HepG2 (cell line): ENCODE data around the gene TSSK3. TPM values are rescaled to one million over a fixed set of nuclear protein-coding genes. Genes with fewer than 3 reads are reported as not detected.

ENCODE experiments used
- ATAC-seq: fragments of 200-7000 bp; cut with Tn5 transposase; 3 replicates; pipeline ENCODE4 v1.9.1; 2020; ENCODE audit warnings: mild to moderate bottlenecking, moderate library complexity
- BruUV-seq: library from RNA; stranded (reverse); fragments of 400-500 nt; replicated peaks from 2 replicates; lab custom pipeline; 2021; lab: Mats Ljungman, UMichigan
- CTCF ChIA-PET: fragments of 300-600 bp; formaldehyde crosslinking; extraction: SDS; loops from one replicate; lab custom pipeline; 2021; ENCODE audit warnings: low total read pairs, inconsistent platforms, low intra/inter-chr PET ratio; lab: Yijun Ruan, JAX
- POLR2A ChIA-PET: fragments of 350-600 bp; sonication (Branson Sonifier 250); formaldehyde crosslinking; loops from one replicate; lab custom pipeline; 2020; ENCODE audit warnings: antibody characterized with exemption, inconsistent platforms; lab: Yijun Ruan, JAX
- DNase-seq: peaks from one replicate; pipeline ENCODE4 v3.0.0-alpha.2; 2015; ENCODE audit warnings: low spot score
- FAIRE-seq: peaks from 3 replicates; lab custom pipeline; 2011; peaks lifted over from hg19 to GRCh38; lab: Jason Lieb, UNC
- H2AFZ ChIP-seq: one replicate; pipeline ENCODE4 v1.6.1; 2011; ENCODE audit warnings: low read length, inconsistent platforms
- H3K27ac ChIP-seq: fragments of 300-600 bp; 3 replicates; pipeline ENCODE4 v1.8.0; 2011; ENCODE audit warnings: mixed run types, mild to moderate bottlenecking, mixed read lengths, low read length, inconsistent platforms; ENCODE audit not compliant: insufficient read depth; ENCODE audit errors: extremely low read length
- H3K27me3 ChIP-seq, 2 experiments: fragments of 200-600 bp in 1 of 2; 2 replicates in 1 of 2; 3 replicates in 1 of 2; pipeline versions ENCODE4 v1.6.0 to v1.8.0; 2011; ENCODE audit warnings: low read length in 2 of 2, mild to moderate bottlenecking in 2 of 2, moderate library complexity in 2 of 2, inconsistent platforms in 1 of 2; ENCODE audit not compliant: insufficient read depth in 2 of 2, control insufficient read depth in 1 of 2
- H3K36me3 ChIP-seq, 2 experiments: fragments of 200-600 bp in 1 of 2; replicated peaks in 1 of 2; 2 replicates in 1 of 2; 3 replicates in 1 of 2; pipeline versions ENCODE4 v1.5.1 to v1.8.0; 2011; ENCODE audit warnings: low read length in 2 of 2, inconsistent platforms in 1 of 2; ENCODE audit not compliant: insufficient read depth in 2 of 2, control insufficient read depth in 1 of 2
- H3K4me1 ChIP-seq: 2 replicates; pipeline ENCODE4 v1.5.1; 2012; ENCODE audit warnings: low read length, inconsistent platforms; ENCODE audit not compliant: insufficient read depth
- H3K4me2 ChIP-seq: 2 replicates; pipeline ENCODE4 v1.6.0; 2011; ENCODE audit warnings: low read depth, low read length, inconsistent platforms
- H3K4me3 ChIP-seq, 3 experiments: fragments of 200-600 bp in 1 of 3; sonication (generic), shearing (Covaris generic) in 1 of 3; replicated peaks in 1 of 3; 2 replicates each; pipeline ENCODE4 v1.5.1; 2011 to 2016; ENCODE audit warnings: low read length in 3 of 3, inconsistent platforms in 2 of 3, low read depth in 2 of 3, mild to moderate bottlenecking in 2 of 3, control low read depth in 1 of 3, mixed read lengths in 1 of 3; ENCODE audit not compliant: insufficient read depth in 1 of 3
- H3K79me2 ChIP-seq: one replicate; pipeline ENCODE4 v1.6.1; 2011; ENCODE audit warnings: low read length, inconsistent platforms; ENCODE audit not compliant: insufficient read depth
- H3K9ac ChIP-seq: 2 replicates; pipeline ENCODE4 v1.6.0; 2011; ENCODE audit warnings: mild to moderate bottlenecking, low read depth, low read length, inconsistent platforms; ENCODE audit not compliant: insufficient read depth
- H3K9me3 ChIP-seq: 2 replicates; pipeline ENCODE4 v1.5.1; 2012; ENCODE audit warnings: mild to moderate bottlenecking, low read length
- H4K20me1 ChIP-seq: 2 replicates; pipeline ENCODE4 v1.6.0; 2011; ENCODE audit warnings: inconsistent platforms, mild to moderate bottlenecking, low read length, moderate library complexity; ENCODE audit not compliant: insufficient read depth
- EHMT2 ChIP-seq: fragments of 200-600 bp; sonication (generic); IDR thresholded peaks from 2 replicates; pipeline ENCODE4 v1.7.0; 2017; ENCODE audit warnings: antibody characterized with exemption, low read depth, low read length, borderline replicate concordance
- PTBP1 ChIP-seq: fragments of 200-400 bp; formaldehyde crosslinking; IDR thresholded peaks from 2 replicates; pipeline ENCODE4 v1.6.1; 2018; ENCODE audit warnings: low read length, low read depth; ENCODE audit not compliant: poor library complexity, severe bottlenecking
- STAG1 ChIP-seq: sonication (generic); formaldehyde crosslinking; IDR thresholded peaks from 2 replicates; pipeline ENCODE4 v1.4.0; 2020; ENCODE audit warnings: missing genetic modification reagents
- TAF1 ChIP-seq: sonication (generic); formaldehyde crosslinking; IDR thresholded peaks from 2 replicates; pipeline ENCODE4 v1.4.0; 2020; ENCODE audit warnings: missing genetic modification reagents
- TAF15 ChIP-seq: fragments of 200-400 bp; formaldehyde crosslinking; IDR thresholded peaks from one replicate; pipeline ENCODE4 v1.6.1; 2018; ENCODE audit warnings: mild to moderate bottlenecking, low read depth, low read length; ENCODE audit not compliant: poor library complexity, severe bottlenecking
- ZNF674 ChIP-seq: sonication (generic); formaldehyde crosslinking; IDR thresholded peaks from 2 replicates; pipeline ENCODE4 v1.5.0; 2020; ENCODE audit warnings: low read depth, mild to moderate bottlenecking, missing genetic modification reagents
- ZNF761 ChIP-seq: sonication (generic); formaldehyde crosslinking; conservative IDR thresholded peaks from 2 replicates; pipeline ENCODE4 v1.4.0; 2020; ENCODE audit warnings: mild to moderate bottlenecking, missing genetic modification reagents
- ZZZ3 ChIP-seq: sonication (generic); formaldehyde crosslinking; IDR thresholded peaks from 2 replicates; pipeline ENCODE4 v1.4.0; 2020; ENCODE audit warnings: missing genetic modification reagents, mild to moderate bottlenecking, borderline replicate concordance
- WGBS: methylation state at CpG from one replicate; pipeline ENCODE4 v1.1.6; 2017; ENCODE audit warnings: low lambda C conversion rate; 5-methylcytosine and 5-hydroxymethylcytosine counted together
- in situ Hi-C: cut with HindIII; loops from 2 replicates; pipeline ENCODE4 v1.10.0; 2017; ENCODE audit warnings: low pct_unique_long_range_greater_than_20kb; ENCODE audit not compliant: extremely low pct_ligation_motif_present
- intact Hi-C: fragments of 100-400 bp; cut with micrococcal nuclease; formaldehyde crosslinking; loops from one replicate; pipeline ENCODE4 v1.10.0; 2022; ENCODE audit not compliant: unreplicated experiment
- polyA plus RNA-seq, 8 experiments: library from polyadenylated mRNA; depleted of rRNA in 3 of 8; stranded (reverse) in 7 of 8; unstranded in 1 of 8; fragments of >200 nt; fragmentation: Illumina TruSeq in 4 of 8; extraction: Trizol in 4 of 8; gene quantifications; 2 replicates each; pipeline versions ENCODE4 v1.2.1 to v1.2.3, GENCODE V29; 2011 to 2016; ENCODE audit warnings: low read depth in 4 of 8, missing spikeins in 1 of 8, mixed read lengths in 1 of 8; ENCODE audit not compliant: insufficient read depth in 1 of 8
- total RNA-seq, 5 experiments: library from RNA; depleted of rRNA; stranded (reverse); fragments of >200 nt; fragmentation: Illumina TruSeq; extraction: Trizol; gene quantifications; 2 replicates each; pipeline ENCODE4 v1.2.3, GENCODE V29; 2016; ENCODE audit warnings: low read depth in 1 of 5
- TF ChIP-seq, protein P1 (sequence below): sonication (generic); formaldehyde crosslinking; IDR thresholded peaks from 2 replicates; pipeline ENCODE4 v1.4.0; 2020; ENCODE audit warnings: missing genetic modification reagents
- TF ChIP-seq, protein P2 (sequence below): sonication (generic); formaldehyde crosslinking; IDR thresholded peaks from 2 replicates; pipeline ENCODE4 v1.4.0; 2020; ENCODE audit warnings: missing genetic modification reagents, borderline replicate concordance
- TF ChIP-seq, protein P3 (sequence below): sonication (generic); formaldehyde crosslinking; IDR thresholded peaks from 2 replicates; pipeline ENCODE4 v1.5.0; 2020; ENCODE audit warnings: mild to moderate bottlenecking, missing genetic modification reagents
- TF ChIP-seq, protein P4 (sequence below): sonication (generic); formaldehyde crosslinking; IDR thresholded peaks from 2 replicates; pipeline ENCODE4 v1.5.0; 2020; ENCODE audit warnings: missing genetic modification reagents, mild to moderate bottlenecking, borderline replicate concordance

TSSK3 gene
- total and polyA plus RNA-seq, 2 of the 13 experiments (the other 11 are each of a cell fraction or from before 2014, with no cell fraction given), result 1.0 to 1.1 TPM

DNA sequence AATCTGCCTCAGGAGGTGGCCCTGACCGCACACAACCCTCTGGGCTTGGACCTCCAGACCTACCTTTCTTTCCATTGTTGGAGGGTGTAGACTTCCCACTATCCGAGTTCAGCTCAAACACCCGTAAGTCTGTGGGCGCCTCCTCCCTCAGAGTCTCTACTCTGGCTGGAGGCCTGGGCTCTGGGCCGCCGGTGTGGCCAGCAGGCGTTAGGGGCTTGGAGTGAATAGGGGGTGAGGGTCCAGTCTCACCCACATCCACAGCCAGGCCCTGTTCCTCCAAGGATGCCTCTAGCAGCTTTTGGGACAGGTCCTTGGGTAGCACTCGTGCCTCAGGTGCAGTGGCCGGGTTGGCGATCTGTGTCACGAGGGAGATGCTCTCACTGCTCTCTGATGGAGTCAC is 13.9 kb downstream of the TSSK3 start:
- in situ Hi-C loops (no loop called here), intact Hi-C loops (no loop called here)
- Histone ChIP-seq H3K27me3 (no peaks in the 10 kb centered on the region), H3K9ac (no peak overlapping the region), H3K4me3 (no peak overlapping the region), H3K27ac (no peak overlapping the region), H3K4me2 (no peak overlapping the region), H4K20me1 (no peaks in the 10 kb centered on the region), H3K4me1 (no peaks in the 10 kb centered on the region), H2AFZ (no peak overlapping the region), H3K36me3 (peaks cover 49 to 92% of the 10 kb centered on the region in 2 experiments), H3K79me2 (no peaks in the 10 kb centered on the region), H3K9me3 (no peaks in the 10 kb centered on the region)
- FAIRE-seq, result no peak
- TF ChIP-seq, protein P1, sequence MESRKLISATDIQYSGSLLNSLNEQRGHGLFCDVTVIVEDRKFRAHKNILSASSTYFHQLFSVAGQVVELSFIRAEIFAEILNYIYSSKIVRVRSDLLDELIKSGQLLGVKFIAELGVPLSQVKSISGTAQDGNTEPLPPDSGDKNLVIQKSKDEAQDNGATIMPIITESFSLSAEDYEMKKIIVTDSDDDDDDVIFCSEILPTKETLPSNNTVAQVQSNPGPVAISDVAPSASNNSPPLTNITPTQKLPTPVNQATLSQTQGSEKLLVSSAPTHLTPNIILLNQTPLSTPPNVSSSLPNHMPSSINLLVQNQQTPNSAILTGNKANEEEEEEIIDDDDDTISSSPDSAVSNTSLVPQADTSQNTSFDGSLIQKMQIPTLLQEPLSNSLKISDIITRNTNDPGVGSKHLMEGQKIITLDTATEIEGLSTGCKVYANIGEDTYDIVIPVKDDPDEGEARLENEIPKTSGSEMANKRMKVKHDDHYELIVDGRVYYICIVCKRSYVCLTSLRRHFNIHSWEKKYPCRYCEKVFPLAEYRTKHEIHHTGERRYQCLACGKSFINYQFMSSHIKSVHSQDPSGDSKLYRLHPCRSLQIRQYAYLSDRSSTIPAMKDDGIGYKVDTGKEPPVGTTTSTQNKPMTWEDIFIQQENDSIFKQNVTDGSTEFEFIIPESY (CRISPR knock-in tag), result no peak
- TF ChIP-seq TAF1 (no peak), PTBP1 (no peak), ZNF761 (no peak), ZNF674 (no peak), STAG1 (CRISPR knock-in tag) (no peak), TAF15 (no peak), ZZZ3 (CRISPR knock-in tag) (no peak), EHMT2 (no peak)
- TF ChIP-seq, protein P2, sequence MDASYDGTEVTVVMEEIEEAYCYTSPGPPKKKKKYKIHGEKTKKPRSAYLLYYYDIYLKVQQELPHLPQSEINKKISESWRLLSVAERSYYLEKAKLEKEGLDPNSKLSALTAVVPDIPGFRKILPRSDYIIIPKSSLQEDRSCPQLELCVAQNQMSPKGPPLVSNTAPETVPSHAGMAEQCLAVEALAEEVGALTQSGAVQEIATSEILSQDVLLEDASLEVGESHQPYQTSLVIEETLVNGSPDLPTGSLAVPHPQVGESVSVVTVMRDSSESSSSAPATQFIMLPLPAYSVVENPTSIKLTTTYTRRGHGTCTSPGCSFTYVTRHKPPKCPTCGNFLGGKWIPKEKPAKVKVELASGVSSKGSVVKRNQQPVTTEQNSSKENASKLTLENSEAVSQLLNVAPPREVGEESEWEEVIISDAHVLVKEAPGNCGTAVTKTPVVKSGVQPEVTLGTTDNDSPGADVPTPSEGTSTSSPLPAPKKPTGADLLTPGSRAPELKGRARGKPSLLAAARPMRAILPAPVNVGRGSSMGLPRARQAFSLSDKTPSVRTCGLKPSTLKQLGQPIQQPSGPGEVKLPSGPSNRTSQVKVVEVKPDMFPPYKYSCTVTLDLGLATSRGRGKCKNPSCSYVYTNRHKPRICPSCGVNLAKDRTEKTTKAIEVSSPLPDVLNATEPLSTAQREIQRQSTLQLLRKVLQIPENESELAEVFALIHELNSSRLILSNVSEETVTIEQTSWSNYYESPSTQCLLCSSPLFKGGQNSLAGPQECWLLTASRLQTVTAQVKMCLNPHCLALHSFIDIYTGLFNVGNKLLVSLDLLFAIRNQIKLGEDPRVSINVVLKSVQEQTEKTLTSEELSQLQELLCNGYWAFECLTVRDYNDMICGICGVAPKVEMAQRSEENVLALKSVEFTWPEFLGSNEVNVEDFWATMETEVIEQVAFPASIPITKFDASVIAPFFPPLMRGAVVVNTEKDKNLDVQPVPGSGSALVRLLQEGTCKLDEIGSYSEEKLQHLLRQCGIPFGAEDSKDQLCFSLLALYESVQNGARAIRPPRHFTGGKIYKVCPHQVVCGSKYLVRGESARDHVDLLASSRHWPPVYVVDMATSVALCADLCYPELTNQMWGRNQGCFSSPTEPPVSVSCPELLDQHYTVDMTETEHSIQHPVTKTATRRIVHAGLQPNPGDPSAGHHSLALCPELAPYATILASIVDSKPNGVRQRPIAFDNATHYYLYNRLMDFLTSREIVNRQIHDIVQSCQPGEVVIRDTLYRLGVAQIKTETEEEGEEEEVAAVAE (CRISPR knock-in tag), result no peak
- TF ChIP-seq, protein P3, sequence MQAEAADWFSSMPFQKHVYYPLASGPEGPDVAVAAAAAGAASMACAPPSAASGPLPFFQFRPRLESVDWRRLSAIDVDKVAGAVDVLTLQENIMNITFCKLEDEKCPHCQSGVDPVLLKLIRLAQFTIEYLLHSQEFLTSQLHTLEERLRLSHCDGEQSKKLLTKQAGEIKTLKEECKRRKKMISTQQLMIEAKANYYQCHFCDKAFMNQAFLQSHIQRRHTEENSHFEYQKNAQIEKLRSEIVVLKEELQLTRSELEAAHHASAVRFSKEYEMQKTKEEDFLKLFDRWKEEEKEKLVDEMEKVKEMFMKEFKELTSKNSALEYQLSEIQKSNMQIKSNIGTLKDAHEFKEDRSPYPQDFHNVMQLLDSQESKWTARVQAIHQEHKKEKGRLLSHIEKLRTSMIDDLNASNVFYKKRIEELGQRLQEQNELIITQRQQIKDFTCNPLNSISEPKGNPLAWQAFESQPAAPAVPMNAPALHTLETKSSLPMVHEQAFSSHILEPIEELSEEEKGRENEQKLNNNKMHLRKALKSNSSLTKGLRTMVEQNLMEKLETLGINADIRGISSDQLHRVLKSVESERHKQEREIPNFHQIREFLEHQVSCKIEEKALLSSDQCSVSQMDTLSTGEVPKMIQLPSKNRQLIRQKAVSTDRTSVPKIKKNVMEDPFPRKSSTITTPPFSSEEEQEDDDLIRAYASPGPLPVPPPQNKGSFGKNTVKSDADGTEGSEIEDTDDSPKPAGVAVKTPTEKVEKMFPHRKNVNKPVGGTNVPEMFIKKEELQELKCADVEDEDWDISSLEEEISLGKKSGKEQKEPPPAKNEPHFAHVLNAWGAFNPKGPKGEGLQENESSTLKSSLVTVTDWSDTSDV, result no peak
- TF ChIP-seq, protein P4, sequence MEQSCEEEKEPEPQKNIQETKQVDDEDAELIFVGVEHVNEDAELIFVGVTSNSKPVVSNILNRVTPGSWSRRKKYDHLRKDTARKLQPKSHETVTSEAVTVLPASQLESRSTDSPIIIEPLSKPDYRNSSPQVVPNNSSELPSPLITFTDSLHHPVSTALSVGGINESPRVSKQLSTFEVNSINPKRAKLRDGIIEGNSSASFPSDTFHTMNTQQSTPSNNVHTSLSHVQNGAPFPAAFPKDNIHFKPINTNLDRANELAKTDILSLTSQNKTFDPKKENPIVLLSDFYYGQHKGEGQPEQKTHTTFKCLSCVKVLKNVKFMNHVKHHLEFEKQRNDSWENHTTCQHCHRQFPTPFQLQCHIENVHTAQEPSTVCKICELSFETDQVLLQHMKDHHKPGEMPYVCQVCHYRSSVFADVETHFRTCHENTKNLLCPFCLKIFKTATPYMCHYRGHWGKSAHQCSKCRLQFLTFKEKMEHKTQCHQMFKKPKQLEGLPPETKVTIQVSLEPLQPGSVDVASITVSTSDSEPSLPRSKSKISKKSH (CRISPR knock-in tag), result no peak
- WGBS, result 95% methylated on average over 8 of the region's 11 CpGs
- CTCF ChIA-PET, result no interaction called here
- no TSS peak for BruUV-seq
- no peak for DNase-seq
- POLR2A ChIA-PET, result interaction anchor here (0.6 to 1.5 kb wide), 2 partner anchors 25 to 83 kb away, joined by 3 to 5 read pairs; no protein-coding TSS in a partner anchor
- ATAC-seq, result no peak
